Erythroblast (primary cell): ENCODE data around the gene CLK3.
"Not testable (repeated sequence)": the region's sequence is repeated elsewhere in the genome, so short reads cannot be mapped to it uniquely, and the experiment has no call there.

Source experiments
- DNase-seq, 2 experiments: peaks; one replicate each; lab custom pipeline; 2025; lab: John Stamatoyannopoulos, UW
- GATA1 ChIP-seq: IDR thresholded peaks from 2 replicates; pipeline ENCODE4 v1.6.1; 2011; ENCODE audit warnings: low read depth, mild to moderate bottlenecking, control low read depth, low read length, moderate library complexity
- POLR2A ChIP-seq: IDR thresholded peaks from 2 replicates; pipeline ENCODE4 v1.6.1; 2011; ENCODE audit warnings: mild to moderate bottlenecking, low read length

CLK3 gene

DNA sequence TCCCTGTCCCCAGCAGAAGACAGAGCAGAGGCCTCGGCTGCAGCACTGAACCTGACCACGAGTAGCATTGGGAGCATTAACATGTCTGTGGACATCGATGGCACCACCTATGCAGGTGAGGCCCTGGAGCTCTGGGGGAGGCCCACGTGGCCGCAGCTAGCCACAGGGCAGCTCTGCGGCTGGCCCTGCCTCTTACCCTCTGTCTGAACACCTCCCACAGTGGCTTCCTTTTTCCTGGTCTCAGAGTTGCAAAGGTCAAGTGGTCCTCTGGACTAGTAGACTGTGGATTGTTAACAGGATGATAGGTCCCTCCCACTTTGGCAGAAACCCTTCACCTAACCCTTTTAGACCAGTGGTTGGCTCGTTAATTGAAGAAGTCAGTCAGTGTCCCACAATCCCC lies 22.5 kb upstream of the CLK3 start:
- TF ChIP-seq GATA1 (no peak), POLR2A (no peak)
- DNase-seq: no peak

GRCh38 chr15:74594455-74594854 lies 21.2 kb upstream of the CLK3 start:
- no peak for DNase-seq
- TF ChIP-seq GATA1: no peak
- TF ChIP-seq POLR2A: no peak

DNA sequence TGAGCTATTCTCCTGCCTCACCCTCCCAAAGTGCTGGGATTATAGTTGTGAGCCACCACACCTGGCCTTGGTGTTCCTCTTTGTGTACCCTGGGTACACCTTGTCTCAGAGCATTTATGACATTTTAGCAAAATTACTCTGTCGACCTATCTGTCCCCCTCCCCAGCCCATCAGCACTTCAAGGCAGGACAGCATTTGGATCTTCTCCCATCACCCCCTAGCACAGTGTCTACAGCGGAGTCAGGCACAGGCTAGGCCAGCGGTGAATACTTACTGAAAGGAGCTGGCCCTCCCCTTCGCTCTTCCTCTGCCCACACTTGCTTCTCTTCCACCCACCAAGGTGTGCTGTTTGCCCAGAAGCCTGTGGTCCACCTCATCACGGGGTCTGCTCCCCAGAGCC lies 20.4 kb upstream of the CLK3 start:
- no peak for TF ChIP-seq GATA1
- TF ChIP-seq POLR2A: no peak
- DNase-seq: no peak

DNA sequence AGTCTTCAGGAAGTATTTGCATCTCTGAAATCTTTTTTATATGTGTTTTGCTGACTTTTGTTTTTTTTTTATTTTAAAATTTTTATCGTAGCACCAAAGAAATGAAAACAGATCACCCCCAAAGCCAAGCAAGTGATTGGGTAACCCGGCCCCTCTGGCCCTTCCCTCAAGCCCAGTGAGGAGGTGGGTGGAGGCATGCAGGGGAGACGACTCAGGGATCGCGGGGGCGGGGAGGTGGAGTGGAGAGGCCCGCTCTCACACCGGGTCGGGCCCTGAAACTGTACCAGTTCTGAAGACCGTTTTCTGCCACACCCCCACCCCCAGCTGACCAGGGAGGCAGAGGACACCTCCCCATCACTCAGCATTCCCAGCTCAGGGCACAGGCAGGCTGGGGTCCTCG lies 18.9 kb upstream of the CLK3 start:
- DNase-seq: not testable (repeated sequence)

DNA sequence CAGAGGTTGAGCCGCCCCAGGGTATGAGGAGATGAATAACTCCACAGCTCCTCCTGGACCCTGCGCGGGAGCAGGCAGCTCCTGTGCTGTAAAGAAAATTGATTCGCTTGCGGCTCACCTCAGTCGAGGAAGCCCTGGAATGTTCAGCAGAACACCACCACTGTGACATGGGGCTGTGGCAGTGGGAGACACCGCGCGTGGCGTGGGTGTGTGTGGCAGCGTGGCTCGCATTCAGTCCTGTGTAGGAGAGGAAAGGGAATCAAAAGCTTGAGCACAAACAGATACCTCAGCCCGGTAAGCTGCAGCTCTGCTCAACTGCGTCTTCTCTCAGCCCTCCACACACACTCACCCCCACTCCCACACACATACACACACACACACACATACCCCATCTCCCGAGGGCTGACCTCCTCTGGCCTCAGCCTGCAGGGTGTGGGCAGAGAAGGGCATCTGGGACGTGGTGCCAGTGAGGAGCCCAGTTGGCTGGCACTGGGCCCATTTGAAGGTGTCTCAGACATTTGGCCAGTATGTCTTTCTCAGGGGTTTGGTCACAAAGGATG lies 18.4 kb upstream of the CLK3 start:
- DNase-seq: not testable (repeated sequence)

GRCh38 chr15:74598126-74598842 lies 17.4 kb upstream of the CLK3 start:
- peak; percentile 97 for TF ChIP-seq POLR2A
- TF ChIP-seq GATA1: no peak
- peak; percentile 92 to 95 for DNase-seq

DNA sequence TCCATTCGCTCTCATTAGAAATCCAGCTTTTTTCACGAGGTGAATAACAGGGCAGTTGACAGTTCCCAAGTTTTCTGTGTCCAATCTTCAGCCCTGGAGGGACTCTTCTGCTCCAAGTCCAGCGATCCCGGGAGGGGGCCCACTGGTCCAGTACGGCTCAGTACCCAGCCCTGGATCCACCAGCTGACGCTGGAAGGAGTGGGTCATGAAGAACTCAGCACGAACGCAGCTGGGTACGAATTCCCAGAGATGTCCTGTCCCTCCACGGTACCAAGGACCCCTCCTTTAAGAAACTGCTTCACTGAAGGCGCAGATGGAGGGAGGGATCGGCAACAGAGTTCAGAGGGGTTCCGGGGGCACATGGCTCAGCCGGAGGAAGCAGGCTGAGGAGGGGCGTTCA lies 16.5 kb upstream of the CLK3 start:
- DNase-seq: peak in 1 of 2 experiments; percentile 41
- TF ChIP-seq GATA1 (no peak), POLR2A (no peak)

DNA sequence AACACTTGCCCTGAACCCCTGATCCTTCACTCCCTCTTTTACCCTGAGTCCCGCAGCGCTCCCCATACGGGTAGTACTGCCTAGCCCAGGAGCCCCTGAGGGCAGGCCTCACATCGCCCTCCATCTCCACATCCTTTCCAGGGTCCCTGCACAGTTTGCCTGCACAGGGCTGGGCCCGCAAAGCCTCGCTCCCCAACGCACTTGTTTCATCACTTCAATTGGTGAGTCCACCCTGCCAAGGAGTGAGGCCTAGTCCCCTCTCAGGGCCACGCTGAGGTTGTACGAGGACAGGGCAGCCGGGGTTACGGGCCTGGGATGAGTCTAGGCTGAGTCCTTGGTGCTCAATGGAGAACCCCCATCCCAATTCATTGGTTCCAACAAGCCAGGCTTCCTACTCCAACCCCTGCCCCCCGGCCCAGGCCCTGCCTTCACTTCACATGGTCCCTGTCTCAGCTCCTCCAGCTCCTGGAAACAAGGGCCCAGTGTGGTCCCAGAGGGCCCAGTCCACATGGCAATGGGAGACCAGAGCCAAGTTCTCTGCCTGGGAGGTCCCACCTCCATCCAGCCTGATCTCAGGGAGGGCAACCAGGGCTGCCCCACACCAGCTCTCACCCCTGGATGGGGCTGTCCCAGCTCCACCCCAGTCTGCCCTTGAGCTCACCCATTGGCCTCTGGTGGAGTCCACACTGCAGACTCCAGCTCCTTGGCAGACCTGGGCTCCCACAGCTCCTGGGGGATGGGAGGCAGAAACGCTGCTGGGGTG lies 12.4 kb upstream of the CLK3 start:
- DNase-seq: no peak
- TF ChIP-seq GATA1: no peak
- no peak for TF ChIP-seq POLR2A

GRCh38 chr15:74603789-74604705 lies 11.6 kb upstream of the CLK3 start:
- DNase-seq: no peak
- TF ChIP-seq POLR2A: peak; percentile 30
- TF ChIP-seq GATA1: no peak

DNA sequence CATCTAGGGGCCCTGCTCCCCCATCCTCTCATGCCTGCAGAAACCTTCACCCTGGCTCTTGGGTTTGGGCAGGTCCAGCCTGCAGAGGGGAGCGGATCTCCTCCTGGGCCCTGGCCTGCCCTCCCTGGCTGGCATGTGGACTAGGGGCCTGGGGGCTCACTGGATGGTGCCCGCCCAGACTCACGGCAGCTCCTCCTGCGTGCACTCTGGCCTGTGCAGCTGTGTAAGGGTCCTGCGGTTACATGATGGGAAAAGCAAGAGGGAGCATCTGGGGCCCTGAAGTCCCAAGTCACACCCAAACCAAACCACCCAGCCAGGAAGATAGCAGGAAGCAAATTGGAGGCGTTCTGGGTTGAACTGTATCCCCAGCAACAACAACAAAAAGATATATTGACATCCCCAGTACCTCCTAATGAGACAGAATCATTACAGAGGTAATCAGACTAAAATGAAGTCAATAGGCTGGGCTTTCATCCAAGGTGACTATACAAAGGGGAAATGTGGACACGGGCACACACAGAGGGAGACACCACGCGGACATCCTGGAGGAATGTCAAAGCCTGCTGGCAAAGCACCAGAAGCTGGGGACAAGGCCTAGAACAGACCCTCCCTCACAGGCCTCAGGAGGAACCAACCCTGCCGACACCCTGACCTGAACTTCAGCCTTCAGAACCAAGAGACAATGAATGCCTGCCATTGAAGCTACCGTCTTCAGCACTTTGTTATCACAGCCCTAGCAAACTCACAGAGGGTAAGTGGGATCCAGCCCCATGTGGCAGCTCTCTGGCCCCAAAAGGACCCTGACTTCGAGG lies 10.4 kb upstream of the CLK3 start:
- no peak for DNase-seq
- TF ChIP-seq POLR2A: peak; percentile 3
- TF ChIP-seq GATA1: no peak

DNA sequence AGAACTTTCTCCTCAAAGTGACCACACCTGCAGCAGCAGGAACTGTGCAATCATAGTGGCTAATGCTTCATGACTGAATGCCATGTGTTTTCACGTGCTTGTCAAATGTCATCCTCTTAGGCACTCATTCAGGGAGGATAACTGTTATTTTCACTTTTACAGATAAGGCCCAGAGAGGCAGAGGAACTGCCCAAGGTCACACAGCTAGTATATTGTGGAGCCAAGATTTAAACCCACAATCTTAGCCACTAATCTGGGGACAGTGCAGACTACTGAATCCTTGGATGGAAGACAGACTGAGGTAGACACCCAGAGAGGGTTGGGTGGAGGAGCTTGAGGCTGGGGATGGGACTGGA lies 9.9 kb upstream of the CLK3 start:
- no peak for DNase-seq
- TF ChIP-seq GATA1 (no peak), POLR2A (no peak)

DNA sequence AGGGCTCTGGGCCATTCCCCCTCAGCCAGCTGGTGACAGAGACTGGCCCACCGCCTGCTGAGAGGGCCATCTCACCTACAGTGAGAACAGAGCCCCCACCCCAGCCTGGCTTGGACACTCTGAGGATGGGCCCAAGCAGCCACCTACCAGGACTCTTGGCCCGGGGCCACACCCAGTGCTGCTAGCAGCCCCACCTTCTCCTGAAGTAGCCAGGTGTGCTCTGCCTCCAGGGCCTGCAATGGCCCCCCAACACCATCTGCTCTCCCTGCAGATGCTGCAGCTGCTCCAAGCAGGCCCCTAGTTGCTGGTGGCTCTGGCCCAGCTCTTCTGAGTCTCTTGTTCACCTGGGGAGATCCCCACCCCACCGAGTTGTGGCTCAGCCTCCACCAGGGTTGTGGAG lies 6.8 kb upstream of the CLK3 start:
- no peak for TF ChIP-seq GATA1
- no peak for TF ChIP-seq POLR2A
- DNase-seq: peak in 1 of 2 experiments; percentile 39

GRCh38 chr15:74609938-74610301 lies 5.7 kb upstream of the CLK3 start:
- TF ChIP-seq POLR2A: no peak
- no peak for TF ChIP-seq GATA1
- DNase-seq: no peak
